MM.1S (cell line): ENCODE data around the gene ITPR1.

Experiments
- DNase-seq: peaks from one replicate; pipeline ENCODE4 v3.0.0-alpha.2; 2015
- H2AFZ ChIP-seq: fragments of 300-600 bp; sonication (generic); 2 replicates; pipeline ENCODE4 v1.6.0; 2016; ENCODE audit warnings: antibody characterized with exemption, low read length
- H3F3A ChIP-seq: fragments of 300-600 bp; sonication (generic); 2 replicates; pipeline ENCODE4 v1.6.1; 2016; ENCODE audit warnings: mild to moderate bottlenecking, antibody characterized with exemption, low read length, moderate library complexity, mixed read lengths; ENCODE audit not compliant: insufficient read depth
- H3K27ac ChIP-seq: fragments of 300-600 bp; sonication (generic); 2 replicates; pipeline ENCODE4 v1.5.1; 2016; ENCODE audit warnings: mild to moderate bottlenecking, low read length
- H3K27me3 ChIP-seq: fragments of 300-600 bp; sonication (generic); replicated peaks from 2 replicates; pipeline ENCODE4 v1.6.0; 2016; ENCODE audit warnings: low read length; ENCODE audit not compliant: insufficient read depth
- H3K36me3 ChIP-seq: fragments of 300-600 bp; sonication (generic); replicated peaks from 2 replicates; pipeline ENCODE4 v1.6.1; 2016; ENCODE audit warnings: mild to moderate bottlenecking, low read length, mixed read lengths; ENCODE audit not compliant: insufficient read depth
- H3K4me1 ChIP-seq: fragments of 300-600 bp; sonication (generic); 2 replicates; pipeline ENCODE4 v1.6.1; 2016; ENCODE audit warnings: low read length, mixed read lengths
- H3K4me2 ChIP-seq: fragments of 300-600 bp; sonication (generic); 2 replicates; pipeline ENCODE4 v1.6.0; 2016; ENCODE audit warnings: low read depth, low read length
- H3K4me3 ChIP-seq: fragments of 300-600 bp; sonication (generic); 2 replicates; pipeline ENCODE4 v1.5.1; 2016; ENCODE audit warnings: low read length, mixed read lengths
- H3K79me2 ChIP-seq: fragments of 300-600 bp; sonication (generic); 2 replicates; pipeline ENCODE4 v1.6.1; 2016; ENCODE audit warnings: mixed run types, low read length, mixed read lengths
- H3K9ac ChIP-seq: fragments of 300-600 bp; sonication (generic); 2 replicates; pipeline ENCODE4 v1.6.1; 2016; ENCODE audit warnings: low read length, mixed read lengths
- H3K9me2 ChIP-seq: fragments of 300-600 bp; sonication (generic); replicated peaks from 2 replicates; pipeline ENCODE4 v1.6.1; 2016; ENCODE audit warnings: mild to moderate bottlenecking, low read length, mixed read lengths; ENCODE audit not compliant: insufficient read depth
- H3K9me3 ChIP-seq: fragments of 300-600 bp; sonication (generic); replicated peaks from 2 replicates; pipeline ENCODE4 v1.6.1; 2016; ENCODE audit warnings: mild to moderate bottlenecking, low read length, mixed read lengths; ENCODE audit not compliant: insufficient read depth
- H4K20me1 ChIP-seq: fragments of 300-600 bp; sonication (generic); 2 replicates; pipeline ENCODE4 v1.6.1; 2016; ENCODE audit warnings: mild to moderate bottlenecking, low read length, moderate library complexity, mixed read lengths; ENCODE audit not compliant: insufficient read depth
- CTCF ChIP-seq: fragments of 300-600 bp; sonication (generic); IDR thresholded peaks from 2 replicates; pipeline ENCODE4 v1.5.1; 2016; ENCODE audit warnings: antibody characterized with exemption, low read length, mixed read lengths
- EZH2 ChIP-seq: fragments of 300-600 bp; sonication (generic); optimal IDR thresholded peaks from 2 replicates; pipeline ENCODE3; 2017; ENCODE audit warnings: low read depth, mild to moderate bottlenecking, antibody characterized with exemption, low read length, mixed read lengths
- EZH2phosphoT487 ChIP-seq: fragments of 300-600 bp; sonication (generic); IDR thresholded peaks from 2 replicates; pipeline ENCODE4 v1.6.1; 2018; ENCODE audit warnings: antibody characterized with exemption, low read length

ITPR1 gene

GRCh38 chr3:4745235-4745610 is 252.1 kb downstream of the ITPR1 start:
- no peaks in the 10 kb centered on the region for H3K27me3 ChIP-seq
- no peak overlapping the region for H3K27ac ChIP-seq
- H4K20me1 ChIP-seq = no peaks in the 10 kb centered on the region
- no peak overlapping the region for H3K4me2 ChIP-seq
- H2AFZ ChIP-seq = no peak overlapping the region
- H3K9ac ChIP-seq = no peak overlapping the region
- DNase-seq = no peak
- no peak for TF ChIP-seq CTCF
- H3K4me1 ChIP-seq = no peaks in the 10 kb centered on the region
- H3K79me2 ChIP-seq = no peaks in the 10 kb centered on the region
- H3K36me3 ChIP-seq = no peaks in the 10 kb centered on the region
- no peaks in the 10 kb centered on the region for H3K9me3 ChIP-seq
- no peak overlapping the region for H3K4me3 ChIP-seq
- H3F3A ChIP-seq = no peaks in the 10 kb centered on the region
- H3K9me2 ChIP-seq = no peaks in the 10 kb centered on the region

GRCh38 chr3:4746241-4746958 is 253.3 kb downstream of the ITPR1 start:
- Histone ChIP-seq H4K20me1 (no peaks in the 10 kb centered on the region), H2AFZ (no peak overlapping the region), H3K4me1 (no peaks in the 10 kb centered on the region), H3K9ac (no peak overlapping the region), H3K27me3 (no peaks in the 10 kb centered on the region), H3K4me2 (no peak overlapping the region), H3F3A (no peaks in the 10 kb centered on the region), H3K36me3 (no peaks in the 10 kb centered on the region), H3K27ac (no peak overlapping the region), H3K9me2 (no peaks in the 10 kb centered on the region), H3K4me3 (no peak overlapping the region), H3K79me2 (no peaks in the 10 kb centered on the region), H3K9me3 (no peaks in the 10 kb centered on the region)
- TF ChIP-seq EZH2phosphoT487 (no peak), EZH2 (no peak)
- DNase-seq = no peak

GRCh38 chr3:4748127-4748526 is 255.0 kb downstream of the ITPR1 start:
- H3F3A ChIP-seq = no peaks in the 10 kb centered on the region
- no peaks in the 10 kb centered on the region for H3K4me1 ChIP-seq
- H3K9me2 ChIP-seq = no peaks in the 10 kb centered on the region
- DNase-seq = no peak
- H3K36me3 ChIP-seq = no peaks in the 10 kb centered on the region
- no peaks in the 10 kb centered on the region for H4K20me1 ChIP-seq
- no peaks in the 10 kb centered on the region for H3K27me3 ChIP-seq
- H3K27ac ChIP-seq = no peak overlapping the region
- H3K9ac ChIP-seq = no peak overlapping the region
- no peak overlapping the region for H3K4me3 ChIP-seq
- H3K9me3 ChIP-seq = no peaks in the 10 kb centered on the region
- no peak for TF ChIP-seq CTCF
- no peak for TF ChIP-seq EZH2
- TF ChIP-seq EZH2phosphoT487 = no peak
- no peaks in the 10 kb centered on the region for H3K79me2 ChIP-seq
- H2AFZ ChIP-seq = no peak overlapping the region
- H3K4me2 ChIP-seq = no peak overlapping the region

- Histone ChIP-seq H3K9me2 (no peaks in the 10 kb centered on the region), H3K27me3 (no peaks in the 10 kb centered on the region), H3K27ac (no peak overlapping the region), H3K36me3 (no peaks in the 10 kb centered on the region), H3K9ac (no peak overlapping the region), H2AFZ (no peak overlapping the region), H3K4me2 (no peak overlapping the region), H3K9me3 (no peaks in the 10 kb centered on the region), H3K79me2 (no peaks in the 10 kb centered on the region), H3F3A (no peaks in the 10 kb centered on the region), H3K4me1 (no peaks in the 10 kb centered on the region), H3K4me3 (no peak overlapping the region), H4K20me1 (no peaks in the 10 kb centered on the region)
- TF ChIP-seq EZH2phosphoT487 = no peak
- TF ChIP-seq EZH2 = no peak
- no peak for TF ChIP-seq CTCF
- no peak for DNase-seq
Observed at GRCh38 chr3:4748701-4749378, 255.7 kb downstream of the ITPR1 start.
